Vagina (tissue), 2 donors: Measurements from ENCODE around the gene TAF1B.

Source experiments
- POLR2A ChIP-seq, 2 donors: fragments of 450-650 bp; IDR thresholded peaks; one replicate each; pipeline ENCODE4 v1.6.1; 2017; ENCODE audit warnings: antibody characterized with exemption in 2 of 2, mild to moderate bottlenecking in 2 of 2, moderate library complexity in 2 of 2
- TF ChIP-seq, protein P1 (sequence below), 3 experiments: fragments of 450-650 bp in 2 of 3; fragments of 200-600 bp in 1 of 3; sonication (generic) in 1 of 3; IDR thresholded peaks; one replicate each; pipeline ENCODE4 v1.5.1; 2017 to 2019; ENCODE audit warnings: antibody characterized with exemption in 3 of 3, mild to moderate bottlenecking in 2 of 3, moderate library complexity in 2 of 3

DNA sequence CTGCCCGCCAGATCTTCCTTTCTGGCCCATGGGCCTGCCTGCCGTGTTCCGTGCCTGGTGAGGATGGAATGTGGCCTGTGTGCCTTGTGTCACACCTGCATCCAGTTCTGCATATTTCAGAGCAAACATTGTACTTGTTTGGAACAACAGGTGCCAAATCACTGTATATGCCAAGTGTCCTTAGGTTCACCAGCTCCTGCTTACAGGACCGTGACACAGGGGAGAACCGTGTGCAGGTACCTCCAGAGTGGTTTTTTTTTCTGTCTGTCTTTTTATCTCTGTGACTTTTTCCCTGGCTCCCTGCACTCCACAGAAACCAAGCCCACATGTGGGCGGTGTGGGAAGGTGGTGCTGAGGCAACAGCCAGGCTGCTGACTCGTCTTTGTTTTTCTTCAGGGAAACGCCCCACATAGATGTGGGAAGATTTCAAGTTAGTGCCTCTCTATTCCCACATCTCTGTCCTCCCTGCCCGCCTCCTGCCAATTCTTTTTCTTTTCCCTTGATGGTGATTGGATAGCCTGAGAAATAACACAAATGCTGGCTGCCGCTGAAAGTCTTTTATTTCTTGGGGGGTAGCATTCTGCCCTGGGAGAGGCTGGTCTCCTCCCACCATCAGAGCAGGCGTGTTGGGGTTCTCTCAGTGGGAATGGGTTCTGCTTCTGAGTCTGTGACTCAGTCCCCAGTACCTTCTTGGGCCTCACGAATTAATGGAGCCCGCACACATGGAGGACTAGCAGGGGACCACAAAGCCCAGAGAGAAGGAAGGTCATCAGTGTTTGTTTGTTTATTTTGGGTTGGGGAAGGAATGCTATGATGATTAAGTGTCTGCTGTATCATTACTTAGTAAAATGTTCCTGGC is 129.6 kb downstream of the TAF1B start:
- TF ChIP-seq, protein P1, sequence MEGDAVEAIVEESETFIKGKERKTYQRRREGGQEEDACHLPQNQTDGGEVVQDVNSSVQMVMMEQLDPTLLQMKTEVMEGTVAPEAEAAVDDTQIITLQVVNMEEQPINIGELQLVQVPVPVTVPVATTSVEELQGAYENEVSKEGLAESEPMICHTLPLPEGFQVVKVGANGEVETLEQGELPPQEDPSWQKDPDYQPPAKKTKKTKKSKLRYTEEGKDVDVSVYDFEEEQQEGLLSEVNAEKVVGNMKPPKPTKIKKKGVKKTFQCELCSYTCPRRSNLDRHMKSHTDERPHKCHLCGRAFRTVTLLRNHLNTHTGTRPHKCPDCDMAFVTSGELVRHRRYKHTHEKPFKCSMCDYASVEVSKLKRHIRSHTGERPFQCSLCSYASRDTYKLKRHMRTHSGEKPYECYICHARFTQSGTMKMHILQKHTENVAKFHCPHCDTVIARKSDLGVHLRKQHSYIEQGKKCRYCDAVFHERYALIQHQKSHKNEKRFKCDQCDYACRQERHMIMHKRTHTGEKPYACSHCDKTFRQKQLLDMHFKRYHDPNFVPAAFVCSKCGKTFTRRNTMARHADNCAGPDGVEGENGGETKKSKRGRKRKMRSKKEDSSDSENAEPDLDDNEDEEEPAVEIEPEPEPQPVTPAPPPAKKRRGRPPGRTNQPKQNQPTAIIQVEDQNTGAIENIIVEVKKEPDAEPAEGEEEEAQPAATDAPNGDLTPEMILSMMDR (IDR thresholded peaks at IDR 0.05), result no peak
- no peak for TF ChIP-seq POLR2A (IDR thresholded peaks at IDR 0.05)
